ENCODE results near the gene BNIP3. TPM values are rescaled to one million over a fixed set of nuclear protein-coding genes. Genes with fewer than 3 reads are reported as not detected.
A peak's percentile ranks its signal among the peaks of the same experiment; 100 is the strongest.

The BNIP3 gene
- total and polyA plus RNA-seq, 4 donors, result 36.8 to 151 (median 114) TPM

GRCh38 chr10:132001238-132001972, 19.7 kb upstream of the BNIP3 start:
- no peak overlapping the region for H3K9ac ChIP-seq (ENCODE audit: low read depth in 1 of 2, low read length in 2 of 2)
- 78% methylated on average over 15 of the region's 15 CpGs for WGBS
- H3K27ac ChIP-seq (ENCODE audit: low read depth in 1 of 2, low read length in 2 of 2), result no peak overlapping the region
- H3K36me3 ChIP-seq (ENCODE audit: control insufficient read depth in 4 of 4, insufficient read depth in 3 of 4, low read depth in 1 of 4, low read length in 3 of 4), result no peaks in the 10 kb centered on the region
- DNase-seq (ENCODE audit: low spot score), result no peak
- H3K4me1 ChIP-seq (ENCODE audit: control insufficient read depth in 4 of 4, insufficient read depth in 4 of 4, low read length in 3 of 4), result peaks cover 15 to 26% (median 24%) of the 10 kb centered on the region in 4 donors
- H3K9me3 ChIP-seq (ENCODE audit: control insufficient read depth in 4 of 4, low read length in 3 of 4), result peaks cover 0 to 3% (median 0%) of the 10 kb centered on the region in 4 donors
- no peaks in the 10 kb centered on the region for H3K27me3 ChIP-seq (ENCODE audit: control insufficient read depth in 4 of 4, insufficient read depth in 4 of 4, low read length in 3 of 4)
- TF ChIP-seq GABPA (IDR thresholded peaks at IDR 0.05 in 1 of 2, conservative IDR thresholded peaks at IDR 0.05 in 1 of 2) (no peak), RAD21 (IDR thresholded peaks at IDR 0.05) (peak; percentile 16 to 33)
- no peak overlapping the region for H3K4me3 ChIP-seq (ENCODE audit: low read depth in 1 of 3, low read length in 3 of 3)

DNA sequence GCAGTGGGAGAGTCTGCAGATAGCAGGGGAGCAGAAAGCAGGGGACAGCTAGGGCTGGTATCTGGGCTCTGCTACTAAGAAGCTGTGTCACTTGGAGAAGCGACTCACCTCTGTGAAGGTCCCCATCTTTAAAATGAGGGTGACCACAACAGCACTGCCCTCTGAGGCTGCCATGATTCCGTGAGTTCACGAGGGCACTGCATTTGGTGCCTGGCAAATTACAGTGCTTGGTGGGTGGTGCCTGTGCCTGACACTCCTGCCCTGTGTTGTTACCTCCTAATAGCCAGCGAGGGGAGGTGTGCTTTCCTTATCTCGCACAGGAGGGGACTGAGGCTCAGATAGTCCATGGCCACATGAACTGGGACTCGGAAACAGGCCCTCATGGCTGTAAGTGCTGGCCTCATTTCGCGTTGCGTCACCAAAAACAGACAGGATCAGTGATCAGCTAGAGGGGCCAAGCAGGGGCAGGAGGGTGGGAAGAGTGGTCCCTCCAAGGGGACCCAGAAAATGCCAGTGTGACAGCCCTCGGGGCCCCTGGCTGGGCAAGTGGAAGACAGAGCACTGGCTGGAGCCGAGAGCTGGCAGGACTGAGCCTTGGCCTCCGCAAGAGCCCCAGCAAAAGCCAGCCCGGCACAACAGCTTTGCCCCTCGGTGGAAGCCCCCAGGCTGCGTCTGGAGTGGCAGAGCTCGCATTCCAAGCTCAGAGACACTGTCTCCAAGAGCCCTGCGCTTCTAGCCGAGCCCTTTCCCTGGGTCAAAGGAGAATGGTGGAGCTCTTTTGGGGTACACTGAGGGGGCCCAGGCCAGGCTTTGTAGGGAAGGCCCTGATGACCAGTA, 17.3 kb upstream of the BNIP3 start:
- no peak for DNase-seq (ENCODE audit: low spot score)
- WGBS, result 95% methylated on average over 18 of the region's 18 CpGs
- Histone ChIP-seq H3K9ac (ENCODE audit: low read depth in 1 of 2, low read length in 2 of 2) (no peak overlapping the region), H3K27me3 (ENCODE audit: control insufficient read depth in 4 of 4, insufficient read depth in 4 of 4, low read length in 3 of 4) (no peaks in the 10 kb centered on the region), H3K9me3 (ENCODE audit: control insufficient read depth in 4 of 4, low read length in 3 of 4) (no peaks in the 10 kb centered on the region), H3K4me1 (ENCODE audit: control insufficient read depth in 4 of 4, insufficient read depth in 4 of 4, low read length in 3 of 4) (peaks cover 15 to 32% (median 29%) of the 10 kb centered on the region in 4 donors), H3K27ac (ENCODE audit: low read depth in 1 of 2, low read length in 2 of 2) (peak overlapping the region in 1 of 2 donors; percentile 76), H3K4me3 (ENCODE audit: low read depth in 1 of 3, low read length in 3 of 3) (no peak overlapping the region), H3K36me3 (ENCODE audit: control insufficient read depth in 4 of 4, insufficient read depth in 3 of 4, low read depth in 1 of 4, low read length in 3 of 4) (no peaks in the 10 kb centered on the region)
- TF ChIP-seq MAX (IDR thresholded peaks at IDR 0.05) (no peak), RXRA (IDR thresholded peaks at IDR 0.05) (no peak), HNF4G (IDR thresholded peaks at IDR 0.05) (no peak), ATF3 (IDR thresholded peaks at IDR 0.05) (no peak), GABPA (IDR thresholded peaks at IDR 0.05 in 1 of 2, conservative IDR thresholded peaks at IDR 0.05 in 1 of 2) (no peak), SP1 (IDR thresholded peaks at IDR 0.05) (no peak), NR2F2 (IDR thresholded peaks at IDR 0.05) (no peak), FOXA2 (IDR thresholded peaks at IDR 0.05) (no peak)

DNA sequence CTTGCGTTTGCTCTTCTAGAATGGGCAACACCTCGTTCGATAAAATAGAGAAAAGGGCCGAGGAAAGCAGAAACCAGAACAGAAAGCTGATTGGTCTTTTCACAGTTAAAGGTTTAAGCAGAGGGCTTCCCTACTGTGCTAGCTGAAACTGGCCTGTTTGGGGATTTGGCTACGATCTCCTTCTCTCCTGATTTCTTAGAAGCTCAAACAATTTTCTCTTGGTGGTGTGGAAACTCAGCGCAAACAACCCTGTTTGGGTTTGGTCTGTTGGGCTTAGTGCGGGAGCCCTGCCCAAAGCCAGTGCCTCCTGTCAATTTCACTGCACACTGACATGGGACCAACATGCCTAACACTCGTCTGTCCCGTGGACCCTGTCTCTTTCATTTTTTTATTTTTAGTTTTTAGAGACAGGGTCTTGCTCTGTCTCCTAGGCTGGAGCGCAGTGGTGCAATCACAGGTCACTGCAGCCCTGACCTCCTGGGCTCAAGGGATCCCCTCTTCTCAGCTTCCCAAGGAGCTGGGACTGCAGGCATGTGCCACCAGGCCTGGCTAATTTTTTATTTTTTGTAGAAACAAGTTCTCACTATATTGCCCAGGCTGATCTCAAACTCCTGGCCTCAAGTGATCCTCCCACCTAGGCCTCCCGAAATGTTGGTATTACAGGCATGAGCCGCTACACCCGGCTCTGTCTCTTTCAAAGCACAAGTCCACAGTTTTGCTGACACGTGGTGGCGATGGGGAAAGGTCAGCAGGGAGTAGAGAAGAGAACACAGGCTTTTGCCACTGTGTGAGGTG, 16.5 kb upstream of the BNIP3 start:
- Histone ChIP-seq H3K27ac (ENCODE audit: low read depth in 1 of 2, low read length in 2 of 2) (peak overlapping the region; percentile 66 to 76), H3K4me3 (ENCODE audit: low read depth in 1 of 3, low read length in 3 of 3) (no peak overlapping the region), H3K9ac (ENCODE audit: low read depth in 1 of 2, low read length in 2 of 2) (peak overlapping the region in 1 of 2 donors; percentile 49), H3K27me3 (ENCODE audit: control insufficient read depth in 4 of 4, insufficient read depth in 4 of 4, low read length in 3 of 4) (no peaks in the 10 kb centered on the region), H3K4me1 (ENCODE audit: control insufficient read depth in 4 of 4, insufficient read depth in 4 of 4, low read length in 3 of 4) (peaks cover 15 to 32% (median 29%) of the 10 kb centered on the region in 4 donors), H3K36me3 (ENCODE audit: control insufficient read depth in 4 of 4, insufficient read depth in 3 of 4, low read depth in 1 of 4, low read length in 3 of 4) (no peaks in the 10 kb centered on the region), H3K9me3 (ENCODE audit: control insufficient read depth in 4 of 4, low read length in 3 of 4) (no peaks in the 10 kb centered on the region)
- TF ChIP-seq EGR1 (IDR thresholded peaks at IDR 0.05; ENCODE audit: low read depth in 2 of 2), result no peak
- no peak for TF ChIP-seq CTCF (IDR thresholded peaks at IDR 0.05; ENCODE audit: low read depth, low read length, missing input control)
- no peak for TF ChIP-seq MAX (IDR thresholded peaks at IDR 0.05)
- TF ChIP-seq HNF4A (conservative IDR thresholded peaks at IDR 0.05), result peak; percentile 18 to 31
- peak; percentile 45 for TF ChIP-seq SP1 (IDR thresholded peaks at IDR 0.05)
- no peak for TF ChIP-seq FOXA2 (IDR thresholded peaks at IDR 0.05)
- TF ChIP-seq TAF1 (conservative IDR thresholded peaks at IDR 0.05), result no peak
- TF ChIP-seq GABPA (IDR thresholded peaks at IDR 0.05 in 1 of 2, conservative IDR thresholded peaks at IDR 0.05 in 1 of 2), result no peak
- no peak for TF ChIP-seq FOXA1 (IDR thresholded peaks at IDR 0.05)
- no peak for TF ChIP-seq RAD21 (IDR thresholded peaks at IDR 0.05)
- no peak for TF ChIP-seq NR2F2 (IDR thresholded peaks at IDR 0.05)
- TF ChIP-seq, protein P1, sequence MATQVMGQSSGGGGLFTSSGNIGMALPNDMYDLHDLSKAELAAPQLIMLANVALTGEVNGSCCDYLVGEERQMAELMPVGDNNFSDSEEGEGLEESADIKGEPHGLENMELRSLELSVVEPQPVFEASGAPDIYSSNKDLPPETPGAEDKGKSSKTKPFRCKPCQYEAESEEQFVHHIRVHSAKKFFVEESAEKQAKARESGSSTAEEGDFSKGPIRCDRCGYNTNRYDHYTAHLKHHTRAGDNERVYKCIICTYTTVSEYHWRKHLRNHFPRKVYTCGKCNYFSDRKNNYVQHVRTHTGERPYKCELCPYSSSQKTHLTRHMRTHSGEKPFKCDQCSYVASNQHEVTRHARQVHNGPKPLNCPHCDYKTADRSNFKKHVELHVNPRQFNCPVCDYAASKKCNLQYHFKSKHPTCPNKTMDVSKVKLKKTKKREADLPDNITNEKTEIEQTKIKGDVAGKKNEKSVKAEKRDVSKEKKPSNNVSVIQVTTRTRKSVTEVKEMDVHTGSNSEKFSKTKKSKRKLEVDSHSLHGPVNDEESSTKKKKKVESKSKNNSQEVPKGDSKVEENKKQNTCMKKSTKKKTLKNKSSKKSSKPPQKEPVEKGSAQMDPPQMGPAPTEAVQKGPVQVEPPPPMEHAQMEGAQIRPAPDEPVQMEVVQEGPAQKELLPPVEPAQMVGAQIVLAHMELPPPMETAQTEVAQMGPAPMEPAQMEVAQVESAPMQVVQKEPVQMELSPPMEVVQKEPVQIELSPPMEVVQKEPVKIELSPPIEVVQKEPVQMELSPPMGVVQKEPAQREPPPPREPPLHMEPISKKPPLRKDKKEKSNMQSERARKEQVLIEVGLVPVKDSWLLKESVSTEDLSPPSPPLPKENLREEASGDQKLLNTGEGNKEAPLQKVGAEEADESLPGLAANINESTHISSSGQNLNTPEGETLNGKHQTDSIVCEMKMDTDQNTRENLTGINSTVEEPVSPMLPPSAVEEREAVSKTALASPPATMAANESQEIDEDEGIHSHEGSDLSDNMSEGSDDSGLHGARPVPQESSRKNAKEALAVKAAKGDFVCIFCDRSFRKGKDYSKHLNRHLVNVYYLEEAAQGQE (IDR thresholded peaks at IDR 0.05), result no peak
- DNase-seq (ENCODE audit: low spot score), result no peak
- WGBS, result 39% methylated on average over 15 of the region's 15 CpGs

Measured in liver (tissue), 9 donors.